GM12874 (cell line): Measurements from ENCODE around the gene IL10.

ENCODE experiments used
- TF ChIP-seq, protein P1 (sequence below): IDR thresholded peaks from 2 replicates; pipeline ENCODE4 v1.5.1; 2011; ENCODE audit warnings: low read depth, mild to moderate bottlenecking, control low read depth, low read length, moderate library complexity; ENCODE audit not compliant: insufficient read depth

Gene IL10

DNA sequence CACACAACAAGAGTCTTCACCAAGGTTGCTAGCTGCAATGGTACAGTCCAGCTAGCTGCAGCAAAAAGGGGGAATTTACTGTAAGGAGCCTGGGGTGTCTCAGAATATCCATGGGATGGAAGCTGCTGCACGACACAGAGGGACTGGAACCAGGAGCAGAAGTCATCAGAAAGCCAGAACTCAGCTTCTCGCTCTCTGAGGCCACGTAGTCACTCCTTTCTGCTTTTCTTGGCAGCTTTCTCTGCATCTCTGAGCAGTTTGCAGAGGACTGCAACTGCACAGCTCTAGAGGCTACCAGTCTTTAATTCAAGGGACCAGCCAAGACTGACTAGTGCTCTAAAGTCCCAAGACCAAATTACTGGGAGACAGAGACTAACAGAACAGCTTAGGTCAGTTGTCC lies 27.0 kb upstream of the IL10 start:
- TF ChIP-seq, protein P1, sequence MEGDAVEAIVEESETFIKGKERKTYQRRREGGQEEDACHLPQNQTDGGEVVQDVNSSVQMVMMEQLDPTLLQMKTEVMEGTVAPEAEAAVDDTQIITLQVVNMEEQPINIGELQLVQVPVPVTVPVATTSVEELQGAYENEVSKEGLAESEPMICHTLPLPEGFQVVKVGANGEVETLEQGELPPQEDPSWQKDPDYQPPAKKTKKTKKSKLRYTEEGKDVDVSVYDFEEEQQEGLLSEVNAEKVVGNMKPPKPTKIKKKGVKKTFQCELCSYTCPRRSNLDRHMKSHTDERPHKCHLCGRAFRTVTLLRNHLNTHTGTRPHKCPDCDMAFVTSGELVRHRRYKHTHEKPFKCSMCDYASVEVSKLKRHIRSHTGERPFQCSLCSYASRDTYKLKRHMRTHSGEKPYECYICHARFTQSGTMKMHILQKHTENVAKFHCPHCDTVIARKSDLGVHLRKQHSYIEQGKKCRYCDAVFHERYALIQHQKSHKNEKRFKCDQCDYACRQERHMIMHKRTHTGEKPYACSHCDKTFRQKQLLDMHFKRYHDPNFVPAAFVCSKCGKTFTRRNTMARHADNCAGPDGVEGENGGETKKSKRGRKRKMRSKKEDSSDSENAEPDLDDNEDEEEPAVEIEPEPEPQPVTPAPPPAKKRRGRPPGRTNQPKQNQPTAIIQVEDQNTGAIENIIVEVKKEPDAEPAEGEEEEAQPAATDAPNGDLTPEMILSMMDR = no peak

DNA sequence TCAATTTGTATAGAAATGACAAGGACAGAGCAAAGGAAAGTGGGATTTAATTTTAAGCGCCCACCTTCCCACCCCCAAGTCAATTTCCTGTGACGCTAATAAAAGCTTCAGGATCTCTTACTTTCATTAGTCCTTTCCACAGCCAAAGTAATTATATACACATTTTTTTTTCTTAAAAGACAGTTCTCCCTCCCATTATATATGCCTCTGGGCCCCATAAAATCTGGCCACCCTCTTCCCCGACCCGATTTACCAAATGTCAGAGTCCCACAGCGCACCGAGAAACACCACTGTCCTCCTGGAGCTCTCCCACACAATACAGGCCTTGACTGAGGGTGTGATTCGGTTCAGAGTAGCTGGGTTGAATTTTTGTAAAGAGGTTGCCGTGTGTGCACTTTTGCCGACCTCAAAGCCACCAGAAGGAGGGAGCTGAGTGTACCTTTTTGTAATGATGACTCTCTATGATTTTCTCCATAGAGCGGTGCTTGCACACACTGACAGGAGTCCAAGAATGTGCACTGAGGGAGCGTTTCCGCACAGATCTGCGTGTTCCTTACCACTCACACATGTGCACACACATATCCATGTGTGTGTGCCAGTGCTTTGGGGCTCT lies 26.2 kb upstream of the IL10 start:
- TF ChIP-seq, protein P1 = no peak

DNA sequence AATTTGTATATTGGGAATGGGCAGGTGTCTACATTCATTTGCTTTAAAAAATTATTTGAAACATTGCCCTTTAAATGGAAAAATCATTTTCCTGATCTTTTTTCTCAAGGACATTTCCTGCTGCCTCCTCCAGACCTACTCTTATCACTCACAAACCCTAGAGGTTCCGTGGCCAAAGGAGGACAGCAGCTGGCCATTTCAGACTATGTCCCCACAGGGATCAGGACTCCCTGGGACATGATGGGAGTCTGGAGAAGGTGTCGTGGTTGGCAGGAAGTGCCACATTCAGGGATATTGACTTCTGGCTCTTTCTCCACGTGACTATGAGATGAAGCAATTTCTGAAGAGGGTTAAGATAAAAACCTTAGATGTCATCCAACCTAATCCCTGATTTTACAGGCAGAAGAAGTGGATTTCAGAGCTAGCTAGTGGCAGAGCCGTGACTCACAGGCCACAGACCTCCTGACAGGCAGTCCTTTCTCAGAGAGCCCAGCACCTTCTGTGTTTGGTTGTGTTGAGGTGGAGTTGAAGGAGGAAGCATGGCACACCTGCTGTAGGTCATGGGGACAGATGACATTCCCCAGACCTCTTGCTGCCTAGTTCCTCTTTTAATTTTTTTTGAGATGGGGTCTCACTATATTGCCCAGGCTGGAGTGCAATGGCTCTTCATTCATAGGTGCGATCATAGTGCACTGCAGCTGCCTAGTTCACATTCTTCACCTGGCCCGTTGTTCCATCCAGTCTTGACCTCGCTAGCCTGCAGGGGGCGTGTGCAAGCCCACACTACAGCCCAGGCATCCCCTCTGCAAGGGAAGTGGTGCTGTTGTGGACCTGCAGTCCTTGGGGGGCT lies 25.5 kb upstream of the IL10 start:
- TF ChIP-seq, protein P1 = peak; percentile 85

DNA sequence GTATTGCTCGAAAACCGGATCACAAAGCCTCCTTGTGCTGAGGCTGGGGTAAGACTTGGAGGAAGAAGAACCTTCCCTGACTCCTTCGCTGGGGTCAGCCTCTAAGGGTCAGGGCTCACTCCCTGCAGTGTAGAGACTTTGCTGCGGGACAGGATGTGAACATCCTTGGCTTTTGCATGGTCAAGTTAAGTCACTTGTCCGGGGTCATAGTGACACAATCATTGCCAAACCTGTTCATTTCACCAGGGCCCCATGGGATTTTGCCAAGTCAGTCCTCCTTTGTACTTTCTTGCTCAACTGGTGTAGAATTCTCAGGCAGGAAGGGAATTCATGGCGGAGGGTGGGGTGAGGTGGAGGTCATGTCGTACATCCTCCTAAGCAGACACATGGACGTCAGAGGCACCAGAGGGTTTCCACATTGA lies 24.7 kb upstream of the IL10 start:
- TF ChIP-seq, protein P1 = no peak

DNA sequence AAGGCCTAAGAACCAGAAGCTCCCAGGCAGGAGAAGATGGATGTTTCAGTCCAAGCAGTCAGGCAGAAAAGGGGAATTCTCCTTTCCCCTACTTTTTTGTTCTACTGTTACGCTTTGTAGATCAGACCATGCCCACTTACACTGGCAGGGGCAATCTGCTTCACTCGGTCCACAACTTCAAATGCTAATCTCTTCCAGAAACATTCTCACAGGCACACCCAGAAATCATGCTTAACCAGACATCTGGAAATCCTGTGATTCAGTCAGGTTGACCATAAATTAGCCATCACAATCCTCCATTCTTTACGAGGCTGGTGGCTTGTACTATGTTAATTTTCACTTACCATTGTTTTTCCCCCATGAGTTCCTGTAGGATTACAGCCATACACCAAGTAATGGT lies 23.8 kb upstream of the IL10 start:
- TF ChIP-seq, protein P1 = no peak

DNA sequence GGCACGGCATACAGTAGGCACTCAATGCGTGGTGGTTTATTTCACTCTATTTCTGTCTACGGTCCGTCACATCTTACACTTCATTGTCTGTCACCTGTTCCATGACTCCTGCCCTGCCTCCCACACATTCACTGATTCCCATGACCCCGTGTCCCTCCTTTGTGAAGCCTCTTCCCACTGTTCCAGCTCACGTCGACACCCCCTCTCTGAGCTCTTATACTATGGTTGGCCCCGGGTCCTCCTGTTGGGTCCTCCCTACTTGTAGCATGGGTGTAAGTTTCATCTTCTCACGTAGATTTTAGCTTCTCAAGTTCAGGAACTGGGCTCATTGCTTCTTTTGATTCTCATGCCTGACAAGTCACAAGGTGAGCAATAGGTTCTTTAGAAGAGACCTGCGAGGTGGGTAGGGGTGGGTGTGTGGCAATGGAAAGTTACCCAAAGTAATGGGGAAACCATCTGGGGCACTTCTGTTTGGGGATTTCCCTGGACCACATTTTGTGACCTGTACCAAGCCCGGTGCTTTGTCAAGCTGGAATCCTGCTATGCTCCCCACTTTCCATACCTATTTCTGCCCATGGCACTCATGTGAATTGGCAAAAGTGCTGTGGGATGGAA lies 22.1 kb upstream of the IL10 start:
- TF ChIP-seq, protein P1 = no peak

DNA sequence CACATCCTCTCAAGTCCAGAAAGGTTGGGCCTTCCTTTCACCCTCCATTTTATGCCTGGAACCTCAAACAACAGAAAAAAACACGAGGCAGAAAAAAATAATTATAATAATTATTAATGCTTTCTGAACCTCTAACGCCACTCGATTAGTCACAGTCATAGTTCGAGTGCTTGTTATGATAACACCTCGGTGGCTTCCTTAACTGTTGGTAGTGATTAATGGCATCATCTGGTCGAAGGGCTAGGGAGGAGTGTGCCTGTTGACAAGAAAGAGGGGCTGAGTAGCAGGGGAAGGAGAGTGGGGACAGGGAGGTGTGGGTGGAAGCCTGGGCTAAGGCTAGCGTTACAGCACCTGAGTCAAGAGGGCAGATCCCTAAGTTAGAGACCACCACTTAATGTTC lies 21.3 kb upstream of the IL10 start:
- TF ChIP-seq, protein P1 = no peak
